GM10266 (cell line): ENCODE measurements around the gene PEX10.

ENCODE experiments used
- DNase-seq: peaks from one replicate; pipeline ENCODE4 v3.0.0; 2012; ENCODE audit errors: extremely low spot score
- TF ChIP-seq, protein P1 (sequence below): IDR thresholded peaks from 2 replicates; pipeline ENCODE4 v1.5.1; 2012; ENCODE audit warnings: mild to moderate bottlenecking, low read depth; ENCODE audit not compliant: control insufficient read depth, insufficient read depth; ENCODE audit errors: missing control alignments

The PEX10 gene

DNA sequence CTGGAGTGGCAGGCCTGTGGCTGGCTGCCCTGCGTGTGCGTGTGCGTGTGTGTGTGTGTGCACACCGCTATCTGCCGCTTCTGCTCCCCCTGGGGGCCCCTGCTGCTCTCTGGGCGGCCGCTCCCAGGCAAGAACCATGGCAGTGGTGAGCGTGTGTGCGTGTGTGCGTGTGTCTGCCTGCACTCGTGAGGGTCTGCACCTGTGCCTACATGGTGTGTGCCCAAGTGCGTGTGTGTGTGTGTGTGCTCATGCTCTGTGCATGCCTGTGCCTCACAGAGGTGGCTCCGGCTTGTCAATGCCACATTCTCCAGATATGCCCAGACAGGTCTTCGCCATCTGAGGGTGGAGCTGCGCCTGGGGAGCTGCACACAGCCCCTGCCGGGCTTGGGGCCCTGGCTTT, 18.7 kb upstream of the PEX10 start:
- TF ChIP-seq, protein P1, sequence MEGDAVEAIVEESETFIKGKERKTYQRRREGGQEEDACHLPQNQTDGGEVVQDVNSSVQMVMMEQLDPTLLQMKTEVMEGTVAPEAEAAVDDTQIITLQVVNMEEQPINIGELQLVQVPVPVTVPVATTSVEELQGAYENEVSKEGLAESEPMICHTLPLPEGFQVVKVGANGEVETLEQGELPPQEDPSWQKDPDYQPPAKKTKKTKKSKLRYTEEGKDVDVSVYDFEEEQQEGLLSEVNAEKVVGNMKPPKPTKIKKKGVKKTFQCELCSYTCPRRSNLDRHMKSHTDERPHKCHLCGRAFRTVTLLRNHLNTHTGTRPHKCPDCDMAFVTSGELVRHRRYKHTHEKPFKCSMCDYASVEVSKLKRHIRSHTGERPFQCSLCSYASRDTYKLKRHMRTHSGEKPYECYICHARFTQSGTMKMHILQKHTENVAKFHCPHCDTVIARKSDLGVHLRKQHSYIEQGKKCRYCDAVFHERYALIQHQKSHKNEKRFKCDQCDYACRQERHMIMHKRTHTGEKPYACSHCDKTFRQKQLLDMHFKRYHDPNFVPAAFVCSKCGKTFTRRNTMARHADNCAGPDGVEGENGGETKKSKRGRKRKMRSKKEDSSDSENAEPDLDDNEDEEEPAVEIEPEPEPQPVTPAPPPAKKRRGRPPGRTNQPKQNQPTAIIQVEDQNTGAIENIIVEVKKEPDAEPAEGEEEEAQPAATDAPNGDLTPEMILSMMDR = no peak
- DNase-seq = no peak

DNA sequence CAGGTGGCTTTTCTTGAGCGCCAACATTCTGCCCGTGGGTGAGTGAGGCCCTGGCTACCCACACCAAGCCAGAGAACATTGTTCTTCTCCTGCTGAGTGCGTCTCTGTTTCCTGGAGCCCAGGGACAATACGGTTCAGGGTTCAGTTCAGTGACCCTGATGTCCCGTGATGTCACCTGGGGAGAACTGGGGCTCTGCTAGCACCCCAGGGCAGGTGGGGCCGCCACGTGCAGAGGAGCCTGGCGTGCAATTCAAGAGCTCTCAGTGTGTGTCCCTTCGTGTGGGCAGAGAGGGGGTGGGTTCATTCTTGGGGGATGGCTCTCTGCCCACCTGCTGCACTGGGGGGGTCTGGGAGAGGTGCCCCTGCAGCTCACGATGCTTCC, 18.2 kb upstream of the PEX10 start:
- no peak for DNase-seq
- TF ChIP-seq, protein P1 = no peak

- no peak for DNase-seq
- TF ChIP-seq, protein P1 = peak; percentile 23
These were observed 17.6 kb upstream of the PEX10 start for GRCh38 chr1:2429780-2430591.

DNA sequence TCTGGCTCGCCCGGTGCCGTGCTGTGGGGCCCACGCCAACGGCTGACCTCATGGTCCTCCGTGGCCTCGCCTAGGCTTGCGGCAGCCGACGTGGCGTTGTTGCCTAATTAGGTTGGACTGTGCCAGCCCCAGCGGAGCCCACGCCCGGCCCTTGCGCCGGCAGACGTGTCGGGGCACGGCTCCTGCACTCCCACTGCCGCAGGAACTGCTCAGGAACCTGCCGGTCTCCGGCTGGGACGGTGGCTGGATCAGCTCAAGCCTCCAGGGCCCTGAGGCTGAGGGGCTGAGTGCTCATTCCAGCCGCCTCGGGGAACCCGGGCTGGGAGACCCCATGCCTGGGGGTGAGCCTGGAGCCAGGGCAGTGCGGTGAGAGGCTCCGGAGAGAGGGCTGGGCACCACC, 16.1 kb upstream of the PEX10 start:
- TF ChIP-seq, protein P1 = no peak
- DNase-seq = no peak

- DNase-seq = no peak
- TF ChIP-seq, protein P1 = no peak
These were observed 15.6 kb upstream of the PEX10 start for GRCh38 chr1:2427976-2428375.

- TF ChIP-seq, protein P1 = no peak
These were observed 14.7 kb upstream of the PEX10 start for GRCh38 chr1:2427051-2427450.

GRCh38 chr1:2426540-2426939, 14.2 kb upstream of the PEX10 start:
- DNase-seq = no peak
- TF ChIP-seq, protein P1 = no peak

More at GRCh38 chr1:2427051-2427450, 14.7 kb upstream of the PEX10 start:
- DNase-seq = no peak
